GM18505 (cell line): ENCODE measurements around the gene CDCP2.

Experiments used
- ATAC-seq: cut with Tn5 transposase; IDR thresholded peaks from one replicate; pipeline ENCODE4 v1.9.1; 2021; ENCODE audit not compliant: unreplicated experiment
- POLR2A ChIP-seq: IDR thresholded peaks from 4 replicates; pipeline ENCODE4 v1.6.1; 2011; ENCODE audit warnings: borderline replicate concordance; ENCODE audit not compliant: insufficient read depth, insufficient read length; ENCODE audit errors: extremely low read depth

Gene CDCP2

GRCh38 chr1:54122135-54122751, 30.6 kb downstream of the CDCP2 start:
- ATAC-seq, result no peak
- no peak for TF ChIP-seq POLR2A

- no peak for ATAC-seq
- TF ChIP-seq POLR2A, result no peak
Observed at GRCh38 chr1:54121482-54122134, 31.2 kb downstream of the CDCP2 start.

GRCh38 chr1:54120698-54121481, 31.9 kb downstream of the CDCP2 start:
- TF ChIP-seq POLR2A, result no peak
- no peak for ATAC-seq

GRCh38 chr1:54120018-54120697, 32.6 kb downstream of the CDCP2 start:
- no peak for ATAC-seq
- TF ChIP-seq POLR2A, result no peak

- ATAC-seq, result no peak
- no peak for TF ChIP-seq POLR2A
Observed at GRCh38 chr1:54118704-54119103, 34.1 kb downstream of the CDCP2 start.

- ATAC-seq, result no peak
- no peak for TF ChIP-seq POLR2A
Observed at GRCh38 chr1:54117815-54118563, 34.8 kb downstream of the CDCP2 start.

GRCh38 chr1:54115520-54115919, 37.3 kb downstream of the CDCP2 start:
- no peak for TF ChIP-seq POLR2A
- no peak for ATAC-seq

GRCh38 chr1:54114955-54115354, 37.8 kb downstream of the CDCP2 start:
- no peak for TF ChIP-seq POLR2A
- no peak for ATAC-seq

- no peak for ATAC-seq
- TF ChIP-seq POLR2A, result no peak
Observed at GRCh38 chr1:54114001-54114400, 38.8 kb downstream of the CDCP2 start.

GRCh38 chr1:54112705-54113368, 40.0 kb downstream of the CDCP2 start:
- no peak for TF ChIP-seq POLR2A

GRCh38 chr1:54112027-54112426, 40.8 kb downstream of the CDCP2 start:
- no peak for ATAC-seq
- TF ChIP-seq POLR2A, result no peak

More at GRCh38 chr1:54112705-54113368, 40.0 kb downstream of the CDCP2 start:
- no peak for ATAC-seq

GRCh38 chr1:54111624-54112023, 41.2 kb downstream of the CDCP2 start:
- no peak for TF ChIP-seq POLR2A
- no peak for ATAC-seq
